H1 (cell line): ENCODE results near the gene TRAPPC3.

ENCODE experiments used
- BCL11A ChIP-seq, 2 experiments: IDR thresholded peaks; one replicate each; pipeline ENCODE4 v1.6.1; 2011; ENCODE audit warnings: low read depth in 2 of 2, low read length in 2 of 2, mild to moderate bottlenecking in 2 of 2
- CEBPB ChIP-seq: IDR thresholded peaks from 2 replicates; pipeline ENCODE4 v1.6.1; 2012; ENCODE audit warnings: low read depth, low read length
- CHD1 ChIP-seq: IDR thresholded peaks from 2 replicates; pipeline ENCODE4 v1.6.1; 2012; ENCODE audit warnings: low read depth, low read length, improper control_type of control experiment
- CTCF ChIP-seq, 3 experiments: IDR thresholded peaks; 1 replicate in 2 of 3; 2 replicates in 1 of 3; pipeline versions ENCODE4 v1.5.1 to v1.6.1; 2011; ENCODE audit warnings: low read length in 3 of 3, mild to moderate bottlenecking in 3 of 3, inconsistent platforms in 2 of 3, low read depth in 1 of 3, moderate library complexity in 1 of 3; ENCODE audit not compliant: insufficient read depth in 1 of 3; ENCODE audit errors: control extremely low read depth in 1 of 3
- EGR1 ChIP-seq: IDR thresholded peaks from 2 replicates; pipeline ENCODE4 v1.6.1; 2011; ENCODE audit warnings: low read depth, low read length, borderline replicate concordance
- GTF2F1 ChIP-seq: IDR thresholded peaks from 2 replicates; pipeline ENCODE4 v1.6.1; 2012; ENCODE audit warnings: low read depth, low read length, improper control_type of control experiment, borderline replicate concordance
- JUND ChIP-seq: IDR thresholded peaks from 2 replicates; pipeline ENCODE4 v1.6.1; 2011; ENCODE audit warnings: mild to moderate bottlenecking, improper control_type of control experiment, low read length
- RAD21 ChIP-seq, 2 experiments: IDR thresholded peaks in 1 of 2; conservative IDR thresholded peaks in 1 of 2; 2 replicates each; pipeline ENCODE4 v1.6.1; 2011; ENCODE audit warnings: low read depth in 2 of 2, low read length in 2 of 2, improper control_type of control experiment in 1 of 2, inconsistent platforms in 1 of 2, mild to moderate bottlenecking in 1 of 2, moderate library complexity in 1 of 2
- RNF2 ChIP-seq: fragments of 200-900, 300-1000 bp; sonication (generic); IDR thresholded peaks from 2 replicates; pipeline ENCODE4 v1.7.1; 2016; ENCODE audit warnings: borderline replicate concordance, low read depth, mild to moderate bottlenecking, antibody characterized with exemption, low read length; ENCODE audit not compliant: poor library complexity, severe bottlenecking; ENCODE audit errors: missing control alignments
- SIRT6 ChIP-seq: IDR thresholded peaks from one replicate; pipeline ENCODE4 v1.7.1; 2012; ENCODE audit warnings: low read length, inconsistent platforms
- SRF ChIP-seq: IDR thresholded peaks from 2 replicates; pipeline ENCODE4 v1.6.1; 2011; ENCODE audit warnings: mild to moderate bottlenecking, low read depth, low read length, moderate library complexity
- TAF1 ChIP-seq: IDR thresholded peaks from 2 replicates; pipeline ENCODE4 v1.6.1; 2011; ENCODE audit warnings: mild to moderate bottlenecking, low read depth, low read length
- USF2 ChIP-seq: IDR thresholded peaks from 2 replicates; pipeline ENCODE4 v1.6.1; 2011; ENCODE audit warnings: low read length, improper control_type of control experiment

- no peak for TF ChIP-seq CTCF (IDR thresholded peaks at IDR 0.05; ENCODE audit: control extremely low read depth in 1 of 3, insufficient read depth in 1 of 3, low read depth in 1 of 3, low read length in 3 of 3)
- no peak for TF ChIP-seq TAF1
- TF ChIP-seq RAD21 (IDR thresholded peaks at IDR 0.05 in 1 of 2, conservative IDR thresholded peaks at IDR 0.05 in 1 of 2; ENCODE audit: low read depth in 2 of 2, low read length in 2 of 2), result no peak
- TF ChIP-seq USF2, result no peak
- TF ChIP-seq BCL11A (IDR thresholded peaks at IDR 0.05; ENCODE audit: low read depth in 2 of 2, low read length in 2 of 2), result no peak
- no peak for TF ChIP-seq JUND
- TF ChIP-seq CHD1, result no peak
- no peak for TF ChIP-seq SRF
- TF ChIP-seq EGR1, result no peak
- no peak for TF ChIP-seq SIRT6
- no peak for TF ChIP-seq CEBPB
- no peak for TF ChIP-seq GTF2F1
- TF ChIP-seq RNF2, result no peak
These were observed 41.0 kb downstream of the TRAPPC3 start for GRCh38 chr1:36108314-36108713.
